Mesothelial cell of epicardium (in vitro differentiated cells): ENCODE results near the gene SERPINE1. TPM values are rescaled to one million over a fixed set of nuclear protein-coding genes. Genes with fewer than 3 reads are reported as not detected.
A peak's percentile ranks its signal among the peaks of the same experiment; 100 is the strongest.

Experiments
- DNase-seq, 2 experiments: peaks; one replicate each; pipeline ENCODE4 v3.0.0; 2021; ENCODE audit warnings: low spot score in 2 of 2; ENCODE audit not compliant: unreplicated experiment in 2 of 2
- H3K27ac Mint-ChIP-seq: 2 replicates; pipeline ENCODE4 v1.8.0; 2021; ENCODE audit warnings: mixed read lengths
- H3K27me3 Mint-ChIP-seq: 2 replicates; pipeline ENCODE4 v1.8.0; 2021; ENCODE audit warnings: low read depth, mixed read lengths
- H3K36me3 Mint-ChIP-seq: 2 replicates; pipeline ENCODE4 v1.8.0; 2021; ENCODE audit warnings: mixed read lengths
- H3K4me1 Mint-ChIP-seq: 2 replicates; pipeline ENCODE4 v1.8.0; 2021; ENCODE audit warnings: mixed read lengths
- H3K4me3 Mint-ChIP-seq: 2 replicates; pipeline ENCODE4 v1.8.0; 2021; ENCODE audit warnings: mild to moderate bottlenecking, moderate library complexity, mixed read lengths
- H3K9me3 Mint-ChIP-seq: 2 replicates; pipeline ENCODE4 v1.8.0; 2021; ENCODE audit warnings: mixed read lengths
- microRNA-seq: library from miRNA; unstranded; fragments of <30 nt; microRNA quantifications from one replicate; pipeline ENCODE4 v1.2.0, GENCODE V29; 2021; ENCODE audit warnings: inconsistent platforms, mixed read lengths
- total RNA-seq: library from RNA; stranded (reverse); gene quantifications from 3 replicates; pipeline ENCODE4 v1.2.1, GENCODE V29; 2021
- TF ChIP-seq, protein P1 (sequence below): fragments of 200-600 bp; sonication (generic); IDR thresholded peaks from one replicate; pipeline ENCODE4 v1.5.0; 2021; ENCODE audit warnings: antibody characterized with exemption; ENCODE audit not compliant: unreplicated experiment

The SERPINE1 gene
- total RNA-seq, 1 donor from 2014 or later = 11.4 TPM

- no peak for DNase-seq
- H3K36me3 Mint-ChIP-seq = peaks cover 2% of the 10 kb centered on the region
- TF ChIP-seq, protein P1, sequence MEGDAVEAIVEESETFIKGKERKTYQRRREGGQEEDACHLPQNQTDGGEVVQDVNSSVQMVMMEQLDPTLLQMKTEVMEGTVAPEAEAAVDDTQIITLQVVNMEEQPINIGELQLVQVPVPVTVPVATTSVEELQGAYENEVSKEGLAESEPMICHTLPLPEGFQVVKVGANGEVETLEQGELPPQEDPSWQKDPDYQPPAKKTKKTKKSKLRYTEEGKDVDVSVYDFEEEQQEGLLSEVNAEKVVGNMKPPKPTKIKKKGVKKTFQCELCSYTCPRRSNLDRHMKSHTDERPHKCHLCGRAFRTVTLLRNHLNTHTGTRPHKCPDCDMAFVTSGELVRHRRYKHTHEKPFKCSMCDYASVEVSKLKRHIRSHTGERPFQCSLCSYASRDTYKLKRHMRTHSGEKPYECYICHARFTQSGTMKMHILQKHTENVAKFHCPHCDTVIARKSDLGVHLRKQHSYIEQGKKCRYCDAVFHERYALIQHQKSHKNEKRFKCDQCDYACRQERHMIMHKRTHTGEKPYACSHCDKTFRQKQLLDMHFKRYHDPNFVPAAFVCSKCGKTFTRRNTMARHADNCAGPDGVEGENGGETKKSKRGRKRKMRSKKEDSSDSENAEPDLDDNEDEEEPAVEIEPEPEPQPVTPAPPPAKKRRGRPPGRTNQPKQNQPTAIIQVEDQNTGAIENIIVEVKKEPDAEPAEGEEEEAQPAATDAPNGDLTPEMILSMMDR = no peak
- no peak within 1 kb of the TSS for H3K27ac Mint-ChIP-seq
- no peaks in the 10 kb centered on the region for H3K9me3 Mint-ChIP-seq
- H3K4me1 Mint-ChIP-seq = peaks cover 12% of the 10 kb centered on the region
- peak within 1 kb of the TSS; percentile 56 for H3K4me3 Mint-ChIP-seq
- H3K27me3 Mint-ChIP-seq = peaks cover 81% of the 10 kb centered on the region
Measured at GRCh38 chr7:101180130-101180755, 53.3 kb downstream of the SERPINE1 start, which contains the start of gene NAT16. Gene NAT16 (minus strand): TSS chr7:101180293. CDS start chr7:101174807, 5,486 bp downstream.

GRCh38 chr7:101185258-101185839 is 58.4 kb downstream of the SERPINE1 start:
- DNase-seq = no peak
- Mint-ChIP-seq H3K27me3 (peaks cover 42% of the 10 kb centered on the region), H3K36me3 (peaks cover 2% of the 10 kb centered on the region), H3K27ac (no peak overlapping the region), H3K4me1 (peaks cover 8% of the 10 kb centered on the region), H3K9me3 (no peaks in the 10 kb centered on the region), H3K4me3 (no peak overlapping the region)
- TF ChIP-seq, protein P1 = no peak

DNA sequence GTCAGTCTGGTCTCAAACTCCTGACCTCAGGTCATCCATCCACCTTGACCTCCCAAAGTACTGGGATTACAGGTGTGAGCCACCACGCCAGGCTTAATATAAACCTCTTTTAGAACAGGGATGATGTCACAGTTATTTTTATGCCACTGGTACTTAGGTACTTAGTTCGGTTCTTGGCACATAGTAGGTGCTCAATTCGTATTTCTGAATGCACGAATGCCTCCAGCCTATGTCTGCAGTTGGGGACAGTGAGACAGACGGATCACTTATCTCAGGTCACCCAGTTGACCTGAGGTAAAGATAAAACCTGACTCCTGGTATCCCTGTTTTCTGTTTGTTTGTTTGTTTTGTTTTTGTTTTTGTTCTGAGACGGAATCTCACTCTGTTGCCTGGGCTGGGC is 59.3 kb downstream of the SERPINE1 start:
- peaks cover 6% of the 10 kb centered on the region for H3K4me1 Mint-ChIP-seq
- TF ChIP-seq, protein P1 = no peak
- no peak overlapping the region for H3K27ac Mint-ChIP-seq
- H3K36me3 Mint-ChIP-seq = no peaks in the 10 kb centered on the region
- H3K9me3 Mint-ChIP-seq = no peaks in the 10 kb centered on the region
- H3K4me3 Mint-ChIP-seq = no peak overlapping the region
- DNase-seq = no peak
- peaks cover 34% of the 10 kb centered on the region for H3K27me3 Mint-ChIP-seq

DNA sequence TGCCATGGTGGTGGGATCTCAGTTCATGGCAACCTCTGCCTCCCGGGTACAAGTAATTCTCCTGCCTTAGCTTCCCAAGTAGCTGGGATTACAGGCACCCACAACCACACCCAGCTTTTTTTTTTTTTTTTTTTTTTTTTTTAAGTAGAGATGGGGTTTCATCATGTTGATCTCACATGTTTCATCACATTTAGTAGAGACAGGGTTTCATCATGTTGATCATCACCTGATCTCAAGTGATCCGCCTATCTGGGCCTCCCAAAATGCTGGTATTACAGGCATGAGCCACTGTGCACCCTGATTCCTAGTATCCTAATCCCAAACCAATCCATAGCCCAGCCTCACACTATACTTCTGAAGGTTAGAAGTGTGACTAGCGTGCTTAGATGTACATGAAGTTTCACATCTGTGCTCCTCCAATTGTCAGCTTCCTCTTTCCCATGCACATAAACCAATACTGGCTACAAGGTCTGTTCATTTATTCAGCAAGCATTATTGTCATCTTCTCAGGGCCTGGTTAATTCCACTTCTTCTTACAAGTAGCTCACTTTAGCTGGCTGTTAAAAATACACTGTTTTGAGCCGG is 60.0 kb downstream of the SERPINE1 start:
- TF ChIP-seq, protein P1 = no peak
- Mint-ChIP-seq H3K9me3 (no peaks in the 10 kb centered on the region), H3K4me3 (no peak overlapping the region), H3K4me1 (peaks cover 6% of the 10 kb centered on the region), H3K27me3 (peaks cover 32% of the 10 kb centered on the region), H3K36me3 (no peaks in the 10 kb centered on the region), H3K27ac (no peak overlapping the region)
- DNase-seq = no peak

Small RNA genes lying within 50 kb of the gene (microRNA-seq; reads per million reads assigned to microRNA genes)
- gene MIR4653 = not detected

Other genes starting within 250 kb of the SERPINE1 start
- 6.0 to 8.0 TPM (median 6.4 TPM) in 3 replicates for gene UFSP1, start 237.4 kb upstream of the SERPINE1 start, total RNA-seq
- 9.2 to 10.4 TPM (median 9.6 TPM) in 3 replicates for gene ACHE, start 231.2 kb upstream of the SERPINE1 start, total RNA-seq
- gene MUC3A, start 177.6 kb upstream of the SERPINE1 start, total RNA-seq = 2.0 to 2.4 TPM (median 2.2 TPM) in 3 replicates
- gene MUC12, start 157.5 kb upstream of the SERPINE1 start, total RNA-seq = 0.73 to 1.4 TPM (median 1.1 TPM) in 3 replicates
- not detected in 3 replicates for gene MUC17, start 107.0 kb upstream of the SERPINE1 start, total RNA-seq
- gene TRIM56, start 41.6 kb upstream of the SERPINE1 start, total RNA-seq = 33.6 to 40.1 TPM (median 39.6 TPM) in 3 replicates
- 57.4 to 63.4 TPM (median 61.5 TPM) in 3 replicates for gene AP1S1, start 27.4 kb downstream of the SERPINE1 start, total RNA-seq
- gene VGF, start 38.5 kb downstream of the SERPINE1 start, total RNA-seq = 0.35 to 0.38 TPM (median 0.36 TPM) in 3 replicates
- gene NAT16, start 53.2 kb downstream of the SERPINE1 start, total RNA-seq = not detected in 3 replicates
- gene MOGAT3, start 73.9 kb downstream of the SERPINE1 start, total RNA-seq = not detected in 3 replicates
- gene PLOD3, start 90.5 kb downstream of the SERPINE1 start, total RNA-seq = 65.8 to 66.9 TPM (median 66.4 TPM) in 3 replicates
- 52.8 to 57.7 TPM (median 54.9 TPM) in 3 replicates for gene ZNHIT1, start 91.1 kb downstream of the SERPINE1 start, total RNA-seq
- 17.1 to 19.5 TPM (median 18.1 TPM) in 3 replicates for gene CLDN15, start 110.7 kb downstream of the SERPINE1 start, total RNA-seq
- gene FIS1, start 118.0 kb downstream of the SERPINE1 start, total RNA-seq = 134 to 139 TPM (median 137 TPM) in 3 replicates
- 34.4 to 35.0 TPM (median 34.9 TPM) in 3 replicates for gene IFT22, start 194.7 kb downstream of the SERPINE1 start, total RNA-seq
- 105 to 110 TPM (median 109 TPM) in 3 replicates for gene COL26A1, start 235.8 kb downstream of the SERPINE1 start, total RNA-seq